ENCODE measurements around the gene COPS9.

DNA sequence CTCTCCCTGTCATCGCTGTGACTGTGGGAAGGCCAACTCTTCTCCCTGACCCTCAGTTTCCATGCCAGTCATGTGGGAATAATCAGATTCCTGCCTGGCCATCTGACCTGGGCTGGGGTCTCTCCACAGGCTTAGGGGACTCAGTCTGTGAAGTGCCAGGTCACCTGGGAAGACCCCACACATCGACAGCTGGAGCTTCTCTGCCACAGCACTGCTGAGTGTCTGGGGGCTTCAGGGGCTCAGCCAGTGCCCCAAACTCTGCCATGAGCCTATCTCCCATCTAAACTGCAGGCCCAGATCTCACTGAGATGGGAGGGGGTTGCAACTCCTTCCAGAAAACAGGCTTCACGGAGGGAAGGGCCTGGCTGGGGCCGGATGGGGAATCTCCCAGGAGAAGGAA, 46.4 kb upstream of the COPS9 start:
- TF ChIP-seq, protein P1, sequence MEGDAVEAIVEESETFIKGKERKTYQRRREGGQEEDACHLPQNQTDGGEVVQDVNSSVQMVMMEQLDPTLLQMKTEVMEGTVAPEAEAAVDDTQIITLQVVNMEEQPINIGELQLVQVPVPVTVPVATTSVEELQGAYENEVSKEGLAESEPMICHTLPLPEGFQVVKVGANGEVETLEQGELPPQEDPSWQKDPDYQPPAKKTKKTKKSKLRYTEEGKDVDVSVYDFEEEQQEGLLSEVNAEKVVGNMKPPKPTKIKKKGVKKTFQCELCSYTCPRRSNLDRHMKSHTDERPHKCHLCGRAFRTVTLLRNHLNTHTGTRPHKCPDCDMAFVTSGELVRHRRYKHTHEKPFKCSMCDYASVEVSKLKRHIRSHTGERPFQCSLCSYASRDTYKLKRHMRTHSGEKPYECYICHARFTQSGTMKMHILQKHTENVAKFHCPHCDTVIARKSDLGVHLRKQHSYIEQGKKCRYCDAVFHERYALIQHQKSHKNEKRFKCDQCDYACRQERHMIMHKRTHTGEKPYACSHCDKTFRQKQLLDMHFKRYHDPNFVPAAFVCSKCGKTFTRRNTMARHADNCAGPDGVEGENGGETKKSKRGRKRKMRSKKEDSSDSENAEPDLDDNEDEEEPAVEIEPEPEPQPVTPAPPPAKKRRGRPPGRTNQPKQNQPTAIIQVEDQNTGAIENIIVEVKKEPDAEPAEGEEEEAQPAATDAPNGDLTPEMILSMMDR (conservative IDR thresholded peaks at IDR 0.05 in 1 of 2, IDR thresholded peaks at IDR 0.05 in 1 of 2; ENCODE audit: low read depth in 1 of 2, low read length in 2 of 2): no peak
- no peak for TF ChIP-seq EZH2 (IDR thresholded peaks at IDR 0.05; ENCODE audit: low read length, missing control alignments)

Measured in fibroblast of lung (primary cell).